ENCODE data around the gene ACVR2A.

DNA sequence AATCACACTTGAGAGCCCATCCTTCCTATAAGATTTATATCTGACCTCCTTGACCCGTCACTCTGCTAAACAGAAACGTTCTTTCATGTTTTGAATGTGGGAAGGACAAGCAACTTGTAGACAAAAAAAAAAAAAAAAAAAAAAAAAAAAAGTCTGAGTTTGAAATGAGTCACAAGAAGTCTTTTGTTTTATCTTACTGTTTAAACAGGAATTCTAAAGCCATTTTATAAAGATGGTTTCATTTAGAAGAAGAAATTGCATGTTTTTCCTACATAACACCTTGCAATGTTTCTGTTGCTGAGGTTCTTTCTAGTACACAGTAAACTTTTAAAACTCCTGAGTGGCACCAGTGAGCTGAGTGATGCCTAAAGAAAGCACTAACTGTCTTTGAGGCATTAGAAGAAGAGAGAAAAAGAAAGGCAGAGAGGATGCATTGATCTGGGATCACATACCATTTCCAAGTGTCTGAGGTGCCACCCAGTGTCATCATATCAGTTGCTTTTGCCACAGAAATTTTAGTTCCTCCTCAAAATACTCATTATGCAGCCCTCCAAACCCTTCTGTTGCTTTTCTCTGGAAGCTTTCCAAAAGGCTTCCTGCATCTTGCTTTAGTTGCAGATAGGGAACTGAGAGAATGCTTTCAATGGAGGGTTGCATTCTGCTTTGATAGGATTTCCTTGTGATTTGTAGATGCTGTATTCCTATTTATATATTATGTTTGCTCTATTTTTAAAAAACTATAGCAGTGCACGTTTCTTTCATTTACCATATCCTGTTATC lies 69.1 kb downstream of the ACVR2A start:
- TF ChIP-seq, protein P1, sequence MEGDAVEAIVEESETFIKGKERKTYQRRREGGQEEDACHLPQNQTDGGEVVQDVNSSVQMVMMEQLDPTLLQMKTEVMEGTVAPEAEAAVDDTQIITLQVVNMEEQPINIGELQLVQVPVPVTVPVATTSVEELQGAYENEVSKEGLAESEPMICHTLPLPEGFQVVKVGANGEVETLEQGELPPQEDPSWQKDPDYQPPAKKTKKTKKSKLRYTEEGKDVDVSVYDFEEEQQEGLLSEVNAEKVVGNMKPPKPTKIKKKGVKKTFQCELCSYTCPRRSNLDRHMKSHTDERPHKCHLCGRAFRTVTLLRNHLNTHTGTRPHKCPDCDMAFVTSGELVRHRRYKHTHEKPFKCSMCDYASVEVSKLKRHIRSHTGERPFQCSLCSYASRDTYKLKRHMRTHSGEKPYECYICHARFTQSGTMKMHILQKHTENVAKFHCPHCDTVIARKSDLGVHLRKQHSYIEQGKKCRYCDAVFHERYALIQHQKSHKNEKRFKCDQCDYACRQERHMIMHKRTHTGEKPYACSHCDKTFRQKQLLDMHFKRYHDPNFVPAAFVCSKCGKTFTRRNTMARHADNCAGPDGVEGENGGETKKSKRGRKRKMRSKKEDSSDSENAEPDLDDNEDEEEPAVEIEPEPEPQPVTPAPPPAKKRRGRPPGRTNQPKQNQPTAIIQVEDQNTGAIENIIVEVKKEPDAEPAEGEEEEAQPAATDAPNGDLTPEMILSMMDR (IDR thresholded peaks at IDR 0.05; ENCODE audit: low read depth, low read length): peak; percentile 16; the same call in 1 of the 2 replicates
- TF ChIP-seq EZH2phosphoT487 (IDR thresholded peaks at IDR 0.05; ENCODE audit: low read depth): no peak

All from OCI-LY3 (cell line).